HG02588 (cell line): ENCODE measurements around the gene OXT.
"Not testable (repeated sequence)": the region's sequence is repeated elsewhere in the genome, so short reads cannot be mapped to it uniquely, and the experiment has no call there.

Experiments used
- ATAC-seq: cut with Tn5 transposase; IDR thresholded peaks from one replicate; pipeline ENCODE4 v1.9.1; 2021; ENCODE audit warnings: mild to moderate bottlenecking, moderate library complexity; ENCODE audit not compliant: unreplicated experiment

The OXT gene

GRCh38 chr20:3109350-3110302, 38.2 kb downstream of the OXT start:
- no peak for ATAC-seq

GRCh38 chr20:3111507-3111906, 40.1 kb downstream of the OXT start:
- ATAC-seq, result no peak

- no peak for ATAC-seq
These were observed 40.6 kb downstream of the OXT start for GRCh38 chr20:3111995-3112394.

- no peak for ATAC-seq
These were observed 44.0 kb downstream of the OXT start for GRCh38 chr20:3115190-3116107.

GRCh38 chr20:3116341-3116740, 44.9 kb downstream of the OXT start:
- no peak for ATAC-seq

- not testable (repeated sequence) for ATAC-seq
These were observed 46.5 kb downstream of the OXT start for GRCh38 chr20:3117839-3118379.

- no peak for ATAC-seq
These were observed 47.6 kb downstream of the OXT start for GRCh38 chr20:3119044-3119443.

- ATAC-seq, result no peak
These were observed 50.0 kb downstream of the OXT start for GRCh38 chr20:3121271-3121911.
